HL-60 (cell line): ENCODE measurements around the gene MOBP.

Experiments used
- DNase-seq, 2 experiments: peaks; one replicate each; pipeline ENCODE4 v3.0.0-alpha.2; 2010 to 2020; ENCODE audit warnings: low read depth in 1 of 2, low spot score in 1 of 2
- H3K27ac ChIP-seq: fragments of 250-450 bp; sonication (Bioruptor Pico); replicated peaks from 2 replicates; pipeline ENCODE4 v1.5.1; 2020; ENCODE audit warnings: mild to moderate bottlenecking, moderate library complexity
- H3K27me3 ChIP-seq: fragments of 250-450 bp; sonication (Bioruptor Pico); 2 replicates; pipeline ENCODE4 v1.5.1; 2021; ENCODE audit warnings: mild to moderate bottlenecking, moderate library complexity; ENCODE audit not compliant: insufficient read depth, poor library complexity, severe bottlenecking
- H3K4me3 ChIP-seq: replicated peaks from 2 replicates; pipeline ENCODE4 v1.5.1; 2011; ENCODE audit warnings: mild to moderate bottlenecking, control low read depth, low read length; ENCODE audit not compliant: insufficient read depth
- GABPA ChIP-seq: IDR thresholded peaks from 2 replicates; pipeline ENCODE4 v1.6.1; 2012; ENCODE audit warnings: low read depth
- POLR2AphosphoS5 ChIP-seq: IDR thresholded peaks from 2 replicates; pipeline ENCODE4 v1.6.1; 2012; ENCODE audit warnings: low read depth
- SPI1 ChIP-seq: IDR thresholded peaks from 2 replicates; pipeline ENCODE4 v1.6.1; 2012; ENCODE audit warnings: low read depth, mild to moderate bottlenecking, borderline replicate concordance
- TF ChIP-seq, protein P1 (sequence below): IDR thresholded peaks from one replicate; pipeline ENCODE4 v1.5.1; 2011; ENCODE audit warnings: low read length, control low read depth, inconsistent platforms; ENCODE audit not compliant: insufficient read depth
- TF ChIP-seq, protein P2 (sequence below): IDR thresholded peaks from 2 replicates; pipeline ENCODE4 v1.6.1; 2012; ENCODE audit warnings: low read depth; ENCODE audit not compliant: insufficient replicate concordance

MOBP gene

DNA sequence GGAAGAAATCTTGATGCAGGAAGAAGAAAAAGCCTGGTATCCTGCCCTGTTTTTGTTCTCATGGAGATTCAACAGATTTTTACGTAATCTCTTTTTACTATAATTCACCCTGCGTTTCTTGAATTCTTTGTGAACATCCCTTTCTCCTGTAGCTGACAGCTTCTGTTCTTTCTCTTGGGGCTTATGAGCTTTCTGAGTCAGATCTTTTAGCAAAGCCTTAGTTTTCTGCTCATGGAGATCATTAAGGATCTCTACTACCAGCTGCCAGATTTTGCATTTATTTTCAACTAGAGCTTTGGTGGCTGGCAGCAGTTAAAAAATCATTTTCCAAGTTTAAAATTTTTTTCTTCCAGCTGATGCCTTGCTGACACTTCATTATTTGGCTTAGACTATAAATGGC is 51.6 kb downstream of the MOBP start:
- no peak for DNase-seq
- Histone ChIP-seq H3K27ac (no peak overlapping the region), H3K27me3 (no peaks in the 10 kb centered on the region), H3K4me3 (no peak overlapping the region)
- TF ChIP-seq GABPA (no peak), POLR2AphosphoS5 (no peak), SPI1 (no peak)
- TF ChIP-seq, protein P1, sequence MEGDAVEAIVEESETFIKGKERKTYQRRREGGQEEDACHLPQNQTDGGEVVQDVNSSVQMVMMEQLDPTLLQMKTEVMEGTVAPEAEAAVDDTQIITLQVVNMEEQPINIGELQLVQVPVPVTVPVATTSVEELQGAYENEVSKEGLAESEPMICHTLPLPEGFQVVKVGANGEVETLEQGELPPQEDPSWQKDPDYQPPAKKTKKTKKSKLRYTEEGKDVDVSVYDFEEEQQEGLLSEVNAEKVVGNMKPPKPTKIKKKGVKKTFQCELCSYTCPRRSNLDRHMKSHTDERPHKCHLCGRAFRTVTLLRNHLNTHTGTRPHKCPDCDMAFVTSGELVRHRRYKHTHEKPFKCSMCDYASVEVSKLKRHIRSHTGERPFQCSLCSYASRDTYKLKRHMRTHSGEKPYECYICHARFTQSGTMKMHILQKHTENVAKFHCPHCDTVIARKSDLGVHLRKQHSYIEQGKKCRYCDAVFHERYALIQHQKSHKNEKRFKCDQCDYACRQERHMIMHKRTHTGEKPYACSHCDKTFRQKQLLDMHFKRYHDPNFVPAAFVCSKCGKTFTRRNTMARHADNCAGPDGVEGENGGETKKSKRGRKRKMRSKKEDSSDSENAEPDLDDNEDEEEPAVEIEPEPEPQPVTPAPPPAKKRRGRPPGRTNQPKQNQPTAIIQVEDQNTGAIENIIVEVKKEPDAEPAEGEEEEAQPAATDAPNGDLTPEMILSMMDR = no peak
- TF ChIP-seq, protein P2, sequence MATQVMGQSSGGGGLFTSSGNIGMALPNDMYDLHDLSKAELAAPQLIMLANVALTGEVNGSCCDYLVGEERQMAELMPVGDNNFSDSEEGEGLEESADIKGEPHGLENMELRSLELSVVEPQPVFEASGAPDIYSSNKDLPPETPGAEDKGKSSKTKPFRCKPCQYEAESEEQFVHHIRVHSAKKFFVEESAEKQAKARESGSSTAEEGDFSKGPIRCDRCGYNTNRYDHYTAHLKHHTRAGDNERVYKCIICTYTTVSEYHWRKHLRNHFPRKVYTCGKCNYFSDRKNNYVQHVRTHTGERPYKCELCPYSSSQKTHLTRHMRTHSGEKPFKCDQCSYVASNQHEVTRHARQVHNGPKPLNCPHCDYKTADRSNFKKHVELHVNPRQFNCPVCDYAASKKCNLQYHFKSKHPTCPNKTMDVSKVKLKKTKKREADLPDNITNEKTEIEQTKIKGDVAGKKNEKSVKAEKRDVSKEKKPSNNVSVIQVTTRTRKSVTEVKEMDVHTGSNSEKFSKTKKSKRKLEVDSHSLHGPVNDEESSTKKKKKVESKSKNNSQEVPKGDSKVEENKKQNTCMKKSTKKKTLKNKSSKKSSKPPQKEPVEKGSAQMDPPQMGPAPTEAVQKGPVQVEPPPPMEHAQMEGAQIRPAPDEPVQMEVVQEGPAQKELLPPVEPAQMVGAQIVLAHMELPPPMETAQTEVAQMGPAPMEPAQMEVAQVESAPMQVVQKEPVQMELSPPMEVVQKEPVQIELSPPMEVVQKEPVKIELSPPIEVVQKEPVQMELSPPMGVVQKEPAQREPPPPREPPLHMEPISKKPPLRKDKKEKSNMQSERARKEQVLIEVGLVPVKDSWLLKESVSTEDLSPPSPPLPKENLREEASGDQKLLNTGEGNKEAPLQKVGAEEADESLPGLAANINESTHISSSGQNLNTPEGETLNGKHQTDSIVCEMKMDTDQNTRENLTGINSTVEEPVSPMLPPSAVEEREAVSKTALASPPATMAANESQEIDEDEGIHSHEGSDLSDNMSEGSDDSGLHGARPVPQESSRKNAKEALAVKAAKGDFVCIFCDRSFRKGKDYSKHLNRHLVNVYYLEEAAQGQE = no peak

DNA sequence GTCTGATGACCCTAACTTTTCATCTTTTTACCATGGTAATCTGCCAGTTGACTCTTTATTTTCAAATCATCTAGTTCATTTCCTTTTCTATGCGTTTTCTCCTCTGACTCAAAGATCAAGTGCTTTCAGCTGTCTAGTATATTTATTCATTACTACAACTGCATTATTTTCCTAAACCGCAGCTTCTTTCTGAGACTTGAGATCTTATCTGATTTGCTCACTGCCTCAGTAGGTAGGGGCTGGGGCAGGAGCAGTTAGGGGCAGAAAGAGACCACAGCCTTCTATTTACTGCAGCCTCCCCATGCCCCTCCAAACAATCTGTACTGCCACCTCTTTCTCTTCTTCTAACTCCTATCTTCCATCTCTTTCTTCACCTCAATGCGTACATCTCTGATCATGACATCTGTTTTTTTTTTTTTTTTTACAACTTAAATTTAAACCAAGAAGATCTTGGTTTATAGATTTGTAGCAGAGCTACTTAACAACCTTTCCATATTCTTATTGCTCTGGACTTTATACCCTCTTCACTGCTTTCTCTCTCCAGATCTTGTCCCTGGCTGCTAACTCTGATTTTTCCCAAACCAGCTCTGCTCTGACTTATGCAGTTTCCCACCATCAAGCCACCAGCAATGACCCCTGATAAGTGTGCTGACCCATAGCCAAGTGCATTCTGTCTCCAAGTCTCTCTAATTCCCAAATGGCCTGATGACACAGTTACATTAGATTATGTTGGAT is 52.2 kb downstream of the MOBP start:
- H3K27me3 ChIP-seq = no peaks in the 10 kb centered on the region
- DNase-seq = no peak
- H3K4me3 ChIP-seq = no peak overlapping the region
- no peak overlapping the region for H3K27ac ChIP-seq
- TF ChIP-seq, protein P1 = no peak
- no peak for TF ChIP-seq POLR2AphosphoS5
- TF ChIP-seq GABPA = no peak
- TF ChIP-seq SPI1 = no peak
- TF ChIP-seq, protein P2 = no peak

DNA sequence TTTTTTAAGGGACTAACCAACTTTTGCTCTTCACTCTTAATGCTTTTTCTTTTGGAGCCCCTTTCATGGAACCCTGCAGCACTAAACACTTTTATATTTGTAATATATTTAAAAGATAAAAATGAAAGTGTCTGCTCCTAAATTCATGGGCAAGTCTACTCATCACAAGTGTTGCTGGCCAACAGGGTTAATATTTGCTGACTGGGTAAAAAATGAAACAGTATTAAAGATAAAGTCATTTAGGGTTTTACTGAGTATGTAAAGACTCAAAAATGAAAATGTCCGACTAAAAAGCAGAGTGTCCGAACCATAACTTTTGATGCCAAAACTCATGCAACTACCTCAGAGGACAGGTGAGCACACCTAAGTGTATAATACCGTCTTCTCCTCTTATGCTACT is 54.0 kb downstream of the MOBP start:
- Histone ChIP-seq H3K27me3 (no peaks in the 10 kb centered on the region), H3K4me3 (no peak overlapping the region), H3K27ac (no peak overlapping the region)
- TF ChIP-seq GABPA = no peak
- DNase-seq = no peak

DNA sequence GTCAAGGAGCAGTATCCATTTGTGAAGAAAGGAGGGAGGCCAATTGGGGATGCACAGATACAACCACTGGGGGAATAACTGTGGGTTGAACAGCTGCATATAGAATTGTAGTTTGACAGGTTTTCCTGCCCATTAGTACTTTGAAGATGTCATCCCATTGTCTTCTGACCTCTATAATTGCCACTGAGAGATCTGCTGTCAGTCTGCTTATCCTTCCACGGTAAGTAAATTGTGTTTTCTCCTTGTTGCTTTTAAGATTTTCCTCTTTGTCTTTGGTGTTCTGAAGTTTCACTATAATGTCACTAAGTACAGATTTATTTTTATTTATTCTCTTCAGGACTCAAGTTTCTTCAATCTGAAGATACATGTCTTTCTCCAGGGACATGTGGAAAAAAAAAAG is 56.6 kb downstream of the MOBP start:
- TF ChIP-seq POLR2AphosphoS5 (no peak), SPI1 (no peak), GABPA (no peak)
- TF ChIP-seq, protein P2 = no peak
- TF ChIP-seq, protein P1 = no peak
- no peaks in the 10 kb centered on the region for H3K27me3 ChIP-seq
- DNase-seq = no peak
- no peak overlapping the region for H3K27ac ChIP-seq
- no peak overlapping the region for H3K4me3 ChIP-seq
